Nucleus accumbens (tissue), 56 donors: ENCODE results near the gene CDKAL1.
"Not testable (repeated sequence)": the region's sequence is repeated elsewhere in the genome, so short reads cannot be mapped to it uniquely, and the experiment has no call there.

Source experiments
- DNase-seq, 56 donors: peaks; one replicate each; lab custom pipeline; 2025; lab: John Stamatoyannopoulos, UW

CDKAL1 gene

GRCh38 chr6:20549398-20549797 is 15.1 kb downstream of the CDKAL1 start:
- DNase-seq = not testable (repeated sequence)

GRCh38 chr6:20554326-20554725 is 20.1 kb downstream of the CDKAL1 start:
- DNase-seq = no peak

- no peak for DNase-seq
Observed at GRCh38 chr6:20554817-20555216, 20.6 kb downstream of the CDKAL1 start.

GRCh38 chr6:20559924-20560551 is 25.8 kb downstream of the CDKAL1 start:
- DNase-seq = no peak

- DNase-seq = no peak
Observed at GRCh38 chr6:20563377-20563776, 29.1 kb downstream of the CDKAL1 start.

- DNase-seq = no peak
Observed at GRCh38 chr6:20564269-20564668, 30.0 kb downstream of the CDKAL1 start.

- DNase-seq = no peak
Observed at GRCh38 chr6:20564777-20565176, 30.5 kb downstream of the CDKAL1 start.

GRCh38 chr6:20565342-20565741 is 31.1 kb downstream of the CDKAL1 start:
- DNase-seq = no peak

GRCh38 chr6:20566109-20566508 is 31.9 kb downstream of the CDKAL1 start:
- DNase-seq = no peak

- DNase-seq = no peak
Observed at GRCh38 chr6:20569000-20569610, 34.8 kb downstream of the CDKAL1 start.

- no peak for DNase-seq
Observed at GRCh38 chr6:20571261-20571660, 37.0 kb downstream of the CDKAL1 start.

GRCh38 chr6:20572288-20572687 is 38.0 kb downstream of the CDKAL1 start:
- DNase-seq = no peak

GRCh38 chr6:20572940-20573339 is 38.7 kb downstream of the CDKAL1 start:
- DNase-seq = no peak

GRCh38 chr6:20574355-20574754 is 40.1 kb downstream of the CDKAL1 start:
- DNase-seq = no peak

GRCh38 chr6:20575125-20575524 is 40.9 kb downstream of the CDKAL1 start:
- DNase-seq = no peak

- no peak for DNase-seq
Observed at GRCh38 chr6:20575704-20576451, 41.6 kb downstream of the CDKAL1 start.

GRCh38 chr6:20577173-20577688 is 43.0 kb downstream of the CDKAL1 start:
- no peak for DNase-seq

- DNase-seq = no peak
Observed at GRCh38 chr6:20581070-20581469, 46.8 kb downstream of the CDKAL1 start.

- no peak for DNase-seq
Observed at GRCh38 chr6:20582586-20583443, 48.6 kb downstream of the CDKAL1 start.

- no peak for DNase-seq
Observed at GRCh38 chr6:20583444-20583800, 49.2 kb downstream of the CDKAL1 start.
